ENCODE results near the gene MRPL39. TPM values are rescaled to one million over a fixed set of nuclear protein-coding genes. Genes with fewer than 3 reads are reported as not detected.

Gene MRPL39
- total RNA-seq, 1 donor from 2014 or later = 54.4 TPM

DNA sequence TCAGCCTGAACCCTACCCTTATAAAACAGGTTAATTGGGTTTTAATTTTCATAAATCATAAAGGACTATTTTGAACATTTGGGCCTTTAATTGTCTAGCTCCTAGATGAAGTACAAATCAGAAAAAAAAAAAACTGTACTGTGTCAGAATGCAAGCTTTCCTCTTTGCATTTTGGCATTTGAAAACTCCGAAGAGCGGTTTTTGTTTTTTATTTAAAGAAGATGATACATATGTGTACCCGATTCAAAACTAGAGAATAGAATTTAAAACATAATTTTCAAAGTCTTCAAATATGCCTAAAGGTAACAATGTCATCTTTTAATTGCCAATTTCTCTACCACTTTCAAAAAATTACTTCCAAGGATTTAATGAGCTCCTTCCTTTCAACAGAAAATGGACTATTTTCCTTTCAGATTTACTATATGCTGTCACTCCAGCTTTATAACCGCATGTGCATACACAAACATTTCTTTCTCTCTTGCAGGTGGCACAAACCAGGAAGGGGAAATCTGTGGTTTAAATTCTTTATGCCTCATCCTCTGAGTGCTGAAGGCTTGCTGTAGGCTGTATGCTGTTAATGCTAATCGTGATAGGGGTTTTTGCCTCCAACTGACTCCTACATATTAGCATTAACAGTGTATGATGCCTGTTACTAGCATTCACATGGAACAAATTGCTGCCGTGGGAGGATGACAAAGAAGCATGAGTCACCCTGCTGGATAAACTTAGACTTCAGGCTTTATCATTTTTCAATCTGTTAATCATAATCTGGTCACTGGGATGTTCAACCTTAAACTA is 33.7 kb downstream of the MRPL39 start:
- Mint-ChIP-seq H3K4me1 (ENCODE audit: low read depth) (peaks cover 76% of the 10 kb centered on the region), H3K9me3 (no peaks in the 10 kb centered on the region), H3K27me3 (ENCODE audit: low read depth) (no peaks in the 10 kb centered on the region), H3K4me3 (ENCODE audit: low read depth) (peak overlapping the region; percentile 77), H3K36me3 (ENCODE audit: low read depth) (peaks cover 95% of the 10 kb centered on the region), H3K27ac (peak overlapping the region; percentile 93)
- DNase-seq (ENCODE audit: low spot score) = peak; percentile 38
- intact Hi-C loops (cut with micrococcal nuclease) = loop anchor here (1.0 to 2.0 kb wide), 9 partner anchors 11 to 177 kb away; no protein-coding TSS in a partner anchor

DNA sequence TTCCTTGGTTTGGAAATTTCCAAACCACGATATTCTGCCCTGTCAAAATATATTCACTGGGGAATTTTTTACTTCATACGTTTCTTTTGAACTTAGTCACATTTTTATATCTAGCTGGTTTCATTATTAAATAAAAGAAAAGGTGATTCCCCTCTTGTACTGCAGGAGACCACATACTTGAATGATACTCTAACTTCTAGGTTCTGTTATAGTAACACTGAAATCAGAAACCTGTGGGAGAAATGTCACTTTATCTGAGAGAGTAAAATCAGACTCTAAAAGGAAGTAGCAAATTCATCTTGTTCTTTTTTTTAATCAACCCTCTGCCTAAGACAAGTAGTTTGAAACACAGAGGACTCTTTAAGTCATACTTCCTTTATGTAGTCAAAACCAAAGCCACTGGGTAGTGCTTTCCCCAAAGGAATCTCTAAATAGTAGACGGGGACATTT is 34.4 kb downstream of the MRPL39 start:
- intact Hi-C loops (cut with micrococcal nuclease) = loop anchor here (1.0 to 2.0 kb wide), 9 partner anchors 11 to 177 kb away; no protein-coding TSS in a partner anchor
- Mint-ChIP-seq H3K4me3 (ENCODE audit: low read depth) (peak overlapping the region; percentile 77), H3K27me3 (ENCODE audit: low read depth) (no peaks in the 10 kb centered on the region), H3K27ac (peak overlapping the region; percentile 93), H3K36me3 (ENCODE audit: low read depth) (peaks cover 95% of the 10 kb centered on the region), H3K9me3 (no peaks in the 10 kb centered on the region), H3K4me1 (ENCODE audit: low read depth) (peaks cover 73% of the 10 kb centered on the region)
- DNase-seq (ENCODE audit: low spot score) = no peak

DNA sequence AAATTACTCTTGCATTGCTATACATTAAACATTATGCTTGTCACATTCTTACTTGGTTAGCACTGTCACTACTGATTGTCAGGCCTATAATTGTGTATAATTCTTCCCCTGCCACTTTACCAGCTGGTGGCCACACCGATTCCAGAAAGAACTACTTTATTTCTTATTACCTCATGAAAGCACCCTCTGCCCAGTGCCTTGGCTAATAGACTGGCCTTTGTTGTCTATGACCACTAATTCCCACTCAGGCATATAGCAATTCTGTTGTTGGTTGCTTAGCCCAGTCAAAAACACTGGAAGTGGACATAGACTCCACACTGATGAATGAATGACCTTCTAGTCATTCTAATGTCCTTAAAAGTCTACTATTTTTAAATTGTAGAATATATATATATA is 35.6 kb downstream of the MRPL39 start:
- H3K4me3 Mint-ChIP-seq (ENCODE audit: low read depth) = peak overlapping the region; percentile 79
- no peak for DNase-seq (ENCODE audit: low spot score)
- intact Hi-C loops (cut with micrococcal nuclease) = loop anchor here (2.0 kb wide), 1 partner anchor 15 kb away; no protein-coding TSS in a partner anchor
- H3K9me3 Mint-ChIP-seq = no peaks in the 10 kb centered on the region
- H3K27me3 Mint-ChIP-seq (ENCODE audit: low read depth) = no peaks in the 10 kb centered on the region
- H3K4me1 Mint-ChIP-seq (ENCODE audit: low read depth) = peaks cover 73% of the 10 kb centered on the region
- peak overlapping the region; percentile 73 for H3K27ac Mint-ChIP-seq
- peaks cover 95% of the 10 kb centered on the region for H3K36me3 Mint-ChIP-seq (ENCODE audit: low read depth)

DNA sequence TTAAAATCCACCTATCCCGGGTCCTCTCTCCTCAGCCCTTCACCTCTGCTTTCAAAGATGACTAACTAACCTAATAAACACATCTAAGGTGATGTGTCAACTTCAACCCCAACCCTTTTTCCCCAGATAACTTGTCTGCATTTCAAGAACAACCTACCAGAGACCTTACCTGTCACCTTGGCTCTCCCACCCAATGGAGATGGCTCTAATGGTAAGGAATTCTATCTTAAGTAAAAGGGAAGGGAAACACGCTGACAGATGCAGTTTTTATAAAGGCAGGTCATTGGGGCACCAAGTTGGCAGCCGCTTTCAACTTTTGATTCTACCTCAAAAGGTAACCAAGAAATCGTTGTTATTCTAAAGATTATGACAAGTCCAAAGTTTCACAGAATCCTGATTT is 37.6 kb downstream of the MRPL39 start:
- Mint-ChIP-seq H3K4me1 (ENCODE audit: low read depth) (peaks cover 72% of the 10 kb centered on the region), H3K9me3 (no peaks in the 10 kb centered on the region), H3K4me3 (ENCODE audit: low read depth) (peak overlapping the region; percentile 81), H3K36me3 (ENCODE audit: low read depth) (peaks cover 95% of the 10 kb centered on the region), H3K27ac (peak overlapping the region; percentile 91), H3K27me3 (ENCODE audit: low read depth) (no peaks in the 10 kb centered on the region)
- DNase-seq (ENCODE audit: low spot score) = no peak
- intact Hi-C loops (cut with micrococcal nuclease) = loop anchor here (1.0 kb wide), 1 partner anchor 67 kb away; no protein-coding TSS in a partner anchor

DNA sequence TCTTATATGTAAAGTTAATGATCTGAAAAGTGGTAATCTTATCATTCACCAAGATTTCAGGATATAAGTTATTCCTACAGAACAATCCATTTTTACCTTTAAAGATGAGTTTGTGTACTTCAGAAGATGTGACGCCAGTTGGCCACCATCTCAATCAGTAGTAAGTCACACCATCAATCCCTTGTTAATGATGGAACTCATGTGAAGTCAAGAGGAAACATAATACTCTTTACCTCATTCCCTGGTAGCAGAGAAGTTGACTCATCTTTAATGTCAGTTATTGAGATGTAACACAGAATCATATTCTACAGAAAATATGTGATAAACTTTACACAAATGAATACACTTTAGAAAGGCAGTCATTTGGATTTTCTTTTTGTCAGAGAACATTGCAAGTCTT is 38.2 kb downstream of the MRPL39 start:
- Mint-ChIP-seq H3K4me1 (ENCODE audit: low read depth) (peaks cover 71% of the 10 kb centered on the region), H3K4me3 (ENCODE audit: low read depth) (peak overlapping the region; percentile 81), H3K36me3 (ENCODE audit: low read depth) (peaks cover 96% of the 10 kb centered on the region), H3K27ac (peak overlapping the region; percentile 91), H3K27me3 (ENCODE audit: low read depth) (no peaks in the 10 kb centered on the region), H3K9me3 (no peaks in the 10 kb centered on the region)
- no peak for DNase-seq (ENCODE audit: low spot score)
- intact Hi-C loops (cut with micrococcal nuclease) = loop anchor here (1.0 kb wide), 1 partner anchor 67 kb away; no protein-coding TSS in a partner anchor

DNA sequence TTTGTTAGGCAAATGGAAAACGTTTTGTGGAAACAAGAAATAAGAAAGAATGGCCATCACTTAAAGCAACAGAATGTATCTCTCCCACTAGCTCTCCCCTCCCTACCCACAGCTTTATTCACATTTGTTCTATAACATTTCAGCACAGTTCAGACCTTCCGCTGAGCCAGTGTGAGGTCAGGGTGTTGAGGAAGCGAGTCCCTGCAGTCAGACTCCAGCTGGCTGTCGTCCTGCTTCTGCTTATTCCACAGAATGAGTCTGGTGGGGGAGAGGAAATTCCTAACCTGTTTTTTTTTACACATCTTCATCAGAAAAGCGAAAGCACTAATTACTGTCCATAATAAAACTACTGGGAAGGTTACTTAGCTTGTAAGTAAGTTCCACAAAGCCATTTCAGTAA is 39.0 kb downstream of the MRPL39 start:
- Mint-ChIP-seq H3K4me3 (ENCODE audit: low read depth) (peak overlapping the region; percentile 91), H3K4me1 (ENCODE audit: low read depth) (peaks cover 63% of the 10 kb centered on the region), H3K9me3 (no peaks in the 10 kb centered on the region), H3K36me3 (ENCODE audit: low read depth) (peaks cover 96% of the 10 kb centered on the region), H3K27me3 (ENCODE audit: low read depth) (no peaks in the 10 kb centered on the region), H3K27ac (peak overlapping the region; percentile 91)
- no peak for DNase-seq (ENCODE audit: low spot score)
- intact Hi-C loops (cut with micrococcal nuclease) = no loop called here

DNA sequence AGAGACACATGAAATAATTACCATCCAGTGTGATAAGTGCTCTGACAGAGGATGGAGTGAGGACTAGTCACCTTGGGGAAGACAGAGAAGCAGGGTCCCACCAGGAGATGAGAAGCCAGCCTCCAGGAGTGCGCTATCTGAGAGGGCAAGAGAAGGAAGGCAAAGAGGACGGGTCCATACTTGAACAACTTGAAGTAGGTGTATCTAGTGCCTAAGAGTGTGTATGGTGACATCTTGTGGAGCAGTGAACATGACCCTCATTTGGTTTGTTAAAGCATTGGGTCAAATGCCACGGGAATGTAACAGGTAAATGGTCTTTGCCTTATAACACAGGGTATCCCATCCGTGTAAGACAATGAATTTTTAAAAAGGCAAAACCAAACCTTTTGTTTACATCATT is 39.8 kb downstream of the MRPL39 start:
- Mint-ChIP-seq H3K9me3 (no peaks in the 10 kb centered on the region), H3K27me3 (ENCODE audit: low read depth) (no peaks in the 10 kb centered on the region), H3K27ac (peak overlapping the region; percentile 99), H3K4me1 (ENCODE audit: low read depth) (peaks cover 57% of the 10 kb centered on the region), H3K36me3 (ENCODE audit: low read depth) (peaks cover 96% of the 10 kb centered on the region), H3K4me3 (ENCODE audit: low read depth) (peak overlapping the region; percentile 91)
- DNase-seq (ENCODE audit: low spot score) = no peak
- intact Hi-C loops (cut with micrococcal nuclease) = no loop called here

DNA sequence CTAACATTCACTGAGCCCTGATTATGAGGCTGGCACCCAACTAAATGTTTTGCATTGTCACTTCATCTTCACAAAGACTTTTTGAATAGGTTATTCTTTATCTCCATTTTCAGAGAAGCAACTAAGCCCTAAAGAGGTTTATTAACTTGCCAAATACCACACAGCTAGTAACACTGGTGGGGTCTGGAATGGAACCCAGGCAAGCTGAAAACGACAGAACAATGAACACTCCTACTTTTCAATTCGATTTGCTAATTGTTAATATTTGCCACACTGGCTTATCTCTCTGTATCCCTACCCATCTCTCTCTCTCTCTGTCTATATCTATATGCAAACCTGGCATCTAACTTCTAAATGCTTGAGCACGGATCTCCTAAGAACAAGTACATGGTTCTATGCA is 40.6 kb downstream of the MRPL39 start:
- Mint-ChIP-seq H3K4me1 (ENCODE audit: low read depth) (peaks cover 53% of the 10 kb centered on the region), H3K9me3 (no peaks in the 10 kb centered on the region), H3K4me3 (ENCODE audit: low read depth) (peak overlapping the region; percentile 91), H3K36me3 (ENCODE audit: low read depth) (peaks cover 96% of the 10 kb centered on the region), H3K27ac (peak overlapping the region; percentile 99), H3K27me3 (ENCODE audit: low read depth) (no peaks in the 10 kb centered on the region)
- intact Hi-C loops (cut with micrococcal nuclease) = no loop called here
- DNase-seq (ENCODE audit: low spot score) = no peak

DNA sequence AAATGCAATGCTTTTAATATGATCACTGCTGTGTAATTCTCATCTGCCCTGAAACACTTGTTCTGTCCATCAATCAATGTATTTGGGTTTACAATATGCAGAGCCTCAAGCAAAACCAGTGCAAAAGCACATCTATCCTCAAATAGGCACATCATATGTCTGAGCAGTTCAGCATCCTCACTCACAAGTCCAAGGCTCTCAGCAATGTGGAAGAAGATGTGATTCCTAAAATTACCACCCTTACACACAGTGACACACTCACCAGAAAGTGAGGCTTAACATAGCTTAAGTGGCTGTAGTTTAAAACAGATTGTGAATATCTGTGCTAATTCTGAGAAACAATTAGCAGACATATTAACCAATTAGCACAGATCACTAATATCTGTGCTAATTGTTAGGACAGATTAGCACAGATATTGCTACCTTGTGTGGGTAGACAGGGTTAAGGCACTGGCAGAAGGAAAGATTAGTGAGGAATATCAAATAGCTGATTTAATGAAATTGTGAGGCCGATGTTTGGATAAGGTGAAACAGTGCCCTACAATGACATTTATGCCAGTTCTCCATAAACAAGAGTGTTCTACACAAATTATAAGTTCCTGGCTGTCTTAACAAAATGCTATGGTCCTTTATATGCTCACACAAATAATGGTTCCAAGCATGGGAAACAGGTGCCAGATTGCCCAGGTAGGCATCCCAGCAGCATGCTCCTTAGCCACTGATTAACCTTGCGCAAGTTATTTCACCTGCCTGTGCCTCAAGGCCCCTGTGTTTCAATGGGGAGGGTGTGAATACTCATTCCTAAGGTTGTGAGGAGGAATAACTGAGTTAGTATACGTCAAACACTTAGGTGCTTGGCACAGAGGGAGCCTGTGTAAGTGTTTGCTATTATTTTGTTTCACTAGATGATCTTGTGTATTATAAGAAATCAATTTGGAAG is 41.7 kb downstream of the MRPL39 start:
- H3K27ac Mint-ChIP-seq = peak overlapping the region; percentile 99
- H3K4me3 Mint-ChIP-seq (ENCODE audit: low read depth) = peak overlapping the region; percentile 91
- H3K27me3 Mint-ChIP-seq (ENCODE audit: low read depth) = no peaks in the 10 kb centered on the region
- H3K4me1 Mint-ChIP-seq (ENCODE audit: low read depth) = peaks cover 52% of the 10 kb centered on the region
- no peak for DNase-seq (ENCODE audit: low spot score)
- peaks cover 86% of the 10 kb centered on the region for H3K36me3 Mint-ChIP-seq (ENCODE audit: low read depth)
- no peaks in the 10 kb centered on the region for H3K9me3 Mint-ChIP-seq
- intact Hi-C loops (cut with micrococcal nuclease) = no loop called here

DNA sequence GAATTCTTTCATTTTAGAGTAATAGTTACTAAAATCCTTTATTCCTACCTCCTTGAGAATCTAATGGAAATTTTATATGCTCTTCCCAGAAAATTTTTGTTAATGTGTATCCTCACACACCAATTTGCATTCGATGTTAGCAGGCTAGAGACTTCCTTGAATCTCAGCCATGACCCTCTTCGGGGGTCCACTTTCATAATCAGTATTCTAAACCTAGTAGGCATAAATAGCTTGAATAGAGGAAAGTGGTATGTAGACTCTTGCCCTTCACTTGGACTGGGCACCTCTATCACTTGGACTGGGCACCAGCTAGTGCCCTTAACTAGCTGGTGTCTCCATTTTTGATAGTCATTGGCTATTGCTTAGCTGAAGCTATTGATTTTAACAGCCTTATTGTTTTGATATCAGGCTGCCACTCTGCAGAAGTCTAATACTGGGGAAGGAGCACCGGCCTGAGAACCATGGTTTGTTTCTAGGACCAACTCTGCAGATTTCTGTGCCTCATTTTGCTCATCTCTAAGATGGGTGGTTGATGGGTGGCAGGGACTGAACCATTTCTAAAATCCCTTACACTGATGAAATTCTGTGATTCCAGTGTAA is 42.8 kb downstream of the MRPL39 start:
- intact Hi-C loops (cut with micrococcal nuclease) = no loop called here
- no peaks in the 10 kb centered on the region for H3K27me3 Mint-ChIP-seq (ENCODE audit: low read depth)
- H3K9me3 Mint-ChIP-seq = peaks cover 4% of the 10 kb centered on the region
- H3K4me3 Mint-ChIP-seq (ENCODE audit: low read depth) = peak overlapping the region; percentile 91
- H3K27ac Mint-ChIP-seq = peak overlapping the region; percentile 99
- H3K36me3 Mint-ChIP-seq (ENCODE audit: low read depth) = peaks cover 77% of the 10 kb centered on the region
- no peak for DNase-seq (ENCODE audit: low spot score)
- H3K4me1 Mint-ChIP-seq (ENCODE audit: low read depth) = peaks cover 56% of the 10 kb centered on the region

DNA sequence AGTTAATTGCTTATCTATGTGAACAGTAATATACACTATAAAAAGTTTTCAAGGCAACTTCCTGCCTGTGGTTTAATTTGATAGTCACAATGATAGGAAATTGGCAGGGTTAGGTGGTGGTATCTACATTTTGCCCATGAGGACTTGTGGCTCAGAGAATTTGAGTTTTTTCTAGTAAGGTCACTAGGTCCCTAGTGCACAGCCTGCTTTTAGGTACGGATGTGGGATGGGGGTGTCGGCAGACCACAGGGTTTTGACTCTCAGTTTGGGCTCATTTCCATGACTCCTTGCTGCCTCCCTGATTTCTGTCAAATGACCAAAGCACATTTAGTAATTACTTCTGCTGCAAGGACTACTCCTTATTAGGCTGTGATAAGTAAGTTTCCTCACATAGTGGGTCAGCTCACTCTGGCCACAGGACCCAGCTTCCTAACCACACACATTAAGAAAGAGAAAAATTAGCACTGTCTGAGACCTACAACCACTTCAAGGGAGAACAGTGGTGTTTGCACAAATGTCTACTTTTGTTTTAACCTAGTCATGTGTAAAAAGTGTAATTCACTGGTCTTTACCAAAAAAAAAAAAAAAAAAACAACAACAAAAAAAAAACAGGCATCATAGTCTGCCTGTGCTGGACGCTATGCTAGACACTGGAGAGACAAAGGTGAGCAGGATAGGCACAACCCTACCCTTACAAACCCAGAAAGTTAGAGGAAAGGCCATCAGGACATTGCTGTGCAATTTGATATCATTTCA is 43.7 kb downstream of the MRPL39 start:
- H3K36me3 Mint-ChIP-seq (ENCODE audit: low read depth) = peaks cover 70% of the 10 kb centered on the region
- intact Hi-C loops (cut with micrococcal nuclease) = no loop called here
- peaks cover 4% of the 10 kb centered on the region for H3K9me3 Mint-ChIP-seq
- no peaks in the 10 kb centered on the region for H3K27me3 Mint-ChIP-seq (ENCODE audit: low read depth)
- peaks cover 55% of the 10 kb centered on the region for H3K4me1 Mint-ChIP-seq (ENCODE audit: low read depth)
- H3K4me3 Mint-ChIP-seq (ENCODE audit: low read depth) = peak overlapping the region; percentile 91
- peak; percentile 39 for DNase-seq (ENCODE audit: low spot score)
- peak overlapping the region; percentile 99 for H3K27ac Mint-ChIP-seq

DNA sequence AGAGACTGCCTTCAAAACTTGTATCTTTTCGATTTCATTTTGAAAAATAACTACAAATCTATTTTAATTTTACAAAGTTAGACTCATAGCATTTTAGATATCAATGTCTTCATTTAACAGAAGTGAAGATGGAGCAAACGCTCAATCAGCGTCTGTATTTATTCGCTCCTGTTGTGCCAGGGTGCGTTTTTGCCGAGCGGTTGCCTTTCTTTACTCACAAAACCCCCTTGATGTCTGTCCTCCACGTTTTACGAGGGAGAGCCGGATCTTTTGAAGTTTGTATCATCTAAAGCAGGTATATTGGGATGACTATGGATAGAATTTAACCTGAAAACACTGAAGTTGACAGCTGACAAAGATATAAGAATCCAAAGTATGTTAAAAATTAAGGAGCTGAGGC is 44.6 kb downstream of the MRPL39 start:
- peaks cover 4% of the 10 kb centered on the region for H3K9me3 Mint-ChIP-seq
- no peak for DNase-seq (ENCODE audit: low spot score)
- H3K27me3 Mint-ChIP-seq (ENCODE audit: low read depth) = no peaks in the 10 kb centered on the region
- H3K36me3 Mint-ChIP-seq (ENCODE audit: low read depth) = peaks cover 61% of the 10 kb centered on the region
- peak overlapping the region; percentile 91 for H3K4me3 Mint-ChIP-seq (ENCODE audit: low read depth)
- intact Hi-C loops (cut with micrococcal nuclease) = loop anchor here (1.0 kb wide), 3 partner anchors 11 to 141 kb away; no protein-coding TSS in a partner anchor
- H3K27ac Mint-ChIP-seq = peak overlapping the region; percentile 99
- peaks cover 53% of the 10 kb centered on the region for H3K4me1 Mint-ChIP-seq (ENCODE audit: low read depth)
